Progenitor cell of endocrine pancreas (in vitro differentiated cells): ENCODE measurements around the gene DLX5. TPM values are rescaled to one million over a fixed set of nuclear protein-coding genes. Genes with fewer than 3 reads are reported as not detected.

Experiments used
- DNase-seq: peaks from one replicate; pipeline ENCODE4 v3.0.0; 2021; ENCODE audit warnings: low spot score; ENCODE audit not compliant: unreplicated experiment
- H3K27ac Mint-ChIP-seq: 2 replicates; pipeline ENCODE4 v1.8.0; 2021; ENCODE audit warnings: mild to moderate bottlenecking, moderate library complexity, mixed read lengths
- H3K27me3 Mint-ChIP-seq: 2 replicates; pipeline ENCODE4 v1.8.0; 2021; ENCODE audit warnings: mixed read lengths
- H3K36me3 Mint-ChIP-seq: 2 replicates; pipeline ENCODE4 v1.8.0; 2022; ENCODE audit warnings: mixed read lengths; ENCODE audit not compliant: insufficient read depth
- H3K4me1 Mint-ChIP-seq: 2 replicates; pipeline ENCODE4 v1.8.0; 2021; ENCODE audit warnings: low read depth, mixed read lengths
- H3K4me3 Mint-ChIP-seq: 2 replicates; pipeline ENCODE4 v1.8.0; 2021; ENCODE audit warnings: low read depth, mild to moderate bottlenecking, moderate library complexity, mixed read lengths
- H3K9me3 Mint-ChIP-seq: 2 replicates; pipeline ENCODE4 v1.8.0; 2021; ENCODE audit warnings: low read depth, mixed read lengths
- CTCF ChIP-seq: fragments of 200-600 bp; sonication (generic); IDR thresholded peaks from one replicate; pipeline ENCODE4 v1.5.0; 2021; ENCODE audit warnings: antibody characterized with exemption, mild to moderate bottlenecking; ENCODE audit not compliant: unreplicated experiment
- total RNA-seq: library from RNA; stranded (reverse); gene quantifications from 2 replicates; pipeline ENCODE4 v1.2.1, GENCODE V29; 2021

Gene DLX5
- total RNA-seq, 1 donor from 2014 or later: 1.7 TPM

GRCh38 chr7:96997512-96998032 lies 27.1 kb downstream of the DLX5 start:
- DNase-seq: no peak
- H3K27ac Mint-ChIP-seq: no peak overlapping the region

GRCh38 chr7:96996958-96997511 lies 27.6 kb downstream of the DLX5 start:
- no peak overlapping the region for H3K4me3 Mint-ChIP-seq
- no peaks in the 10 kb centered on the region for H3K4me1 Mint-ChIP-seq
- peaks cover 100% of the 10 kb centered on the region for H3K27me3 Mint-ChIP-seq
- TF ChIP-seq CTCF: no peak
- no peaks in the 10 kb centered on the region for H3K9me3 Mint-ChIP-seq
- H3K27ac Mint-ChIP-seq: no peak overlapping the region
- DNase-seq: no peak
- peaks cover 2% of the 10 kb centered on the region for H3K36me3 Mint-ChIP-seq

More at GRCh38 chr7:96997512-96998032, 27.1 kb downstream of the DLX5 start:
- no peak for TF ChIP-seq CTCF
- no peaks in the 10 kb centered on the region for H3K4me1 Mint-ChIP-seq
- H3K4me3 Mint-ChIP-seq: no peak overlapping the region
- no peaks in the 10 kb centered on the region for H3K9me3 Mint-ChIP-seq
- H3K36me3 Mint-ChIP-seq: peaks cover 2% of the 10 kb centered on the region
- peaks cover 100% of the 10 kb centered on the region for H3K27me3 Mint-ChIP-seq

GRCh38 chr7:96996111-96996957 lies 28.3 kb downstream of the DLX5 start:
- peaks cover 100% of the 10 kb centered on the region for H3K27me3 Mint-ChIP-seq
- DNase-seq: no peak
- TF ChIP-seq CTCF: no peak
- H3K9me3 Mint-ChIP-seq: no peaks in the 10 kb centered on the region
- no peak overlapping the region for H3K27ac Mint-ChIP-seq
- H3K36me3 Mint-ChIP-seq: peaks cover 2% of the 10 kb centered on the region
- no peaks in the 10 kb centered on the region for H3K4me1 Mint-ChIP-seq
- H3K4me3 Mint-ChIP-seq: no peak overlapping the region

- Mint-ChIP-seq H3K4me1 (no peaks in the 10 kb centered on the region), H3K9me3 (no peaks in the 10 kb centered on the region), H3K36me3 (peaks cover 2% of the 10 kb centered on the region), H3K27me3 (peaks cover 100% of the 10 kb centered on the region), H3K4me3 (no peak overlapping the region), H3K27ac (no peak overlapping the region)
- DNase-seq: no peak
- TF ChIP-seq CTCF: no peak
Observed at GRCh38 chr7:96995406-96996110, 29.1 kb downstream of the DLX5 start.

GRCh38 chr7:96993980-96994379 lies 30.7 kb downstream of the DLX5 start:
- Mint-ChIP-seq H3K4me1 (no peaks in the 10 kb centered on the region), H3K9me3 (no peaks in the 10 kb centered on the region), H3K4me3 (no peak overlapping the region), H3K36me3 (peaks cover 2% of the 10 kb centered on the region), H3K27ac (no peak overlapping the region), H3K27me3 (peaks cover 98% of the 10 kb centered on the region)
- TF ChIP-seq CTCF: no peak
- DNase-seq: no peak
